ENCODE results near the gene ZNF444.
"Not testable (repeated sequence)": the region's sequence is repeated elsewhere in the genome, so short reads cannot be mapped to it uniquely, and the experiment has no call there.

ZNF444 gene

GRCh38 chr19:56148096-56148495, 7.0 kb downstream of the ZNF444 start:
- DNase-seq = no peak

GRCh38 chr19:56148955-56149655, 8.0 kb downstream of the ZNF444 start:
- DNase-seq = not testable (repeated sequence)

GRCh38 chr19:56149656-56150038, 8.6 kb downstream of the ZNF444 start:
- no peak for DNase-seq

GRCh38 chr19:56150358-56150757, 9.3 kb downstream of the ZNF444 start:
- DNase-seq = no peak

GRCh38 chr19:56152644-56153043, 11.6 kb downstream of the ZNF444 start:
- DNase-seq = no peak

- no peak for DNase-seq
Measured at GRCh38 chr19:56153507-56153906, 12.4 kb downstream of the ZNF444 start.

GRCh38 chr19:56155124-56155687, 14.1 kb downstream of the ZNF444 start:
- no peak for DNase-seq

- no peak for DNase-seq
Measured at GRCh38 chr19:56156768-56157167, 15.7 kb downstream of the ZNF444 start.

- no peak for DNase-seq
Measured at GRCh38 chr19:56158170-56158757, 17.2 kb downstream of the ZNF444 start.

GRCh38 chr19:56159009-56159559, 18.0 kb downstream of the ZNF444 start:
- DNase-seq = no peak

GRCh38 chr19:56159622-56160271, 18.7 kb downstream of the ZNF444 start:
- no peak for DNase-seq

GRCh38 chr19:56161534-56161933, 20.4 kb downstream of the ZNF444 start:
- DNase-seq = no peak

- no peak for DNase-seq
Measured at GRCh38 chr19:56162258-56162657, 21.2 kb downstream of the ZNF444 start.

GRCh38 chr19:56163097-56163496, 22.0 kb downstream of the ZNF444 start:
- no peak for DNase-seq

GRCh38 chr19:56167064-56167578, 26.0 kb downstream of the ZNF444 start:
- no peak for DNase-seq

GRCh38 chr19:56170261-56170660, 29.2 kb downstream of the ZNF444 start:
- no peak for DNase-seq

- DNase-seq = no peak
Measured at GRCh38 chr19:56174086-56174485, 33.0 kb downstream of the ZNF444 start.

- DNase-seq = no peak
Measured at GRCh38 chr19:56174550-56174949, 33.5 kb downstream of the ZNF444 start.

GRCh38 chr19:56175861-56176307, 34.8 kb downstream of the ZNF444 start, which contains the start of gene GALP:
Gene GALP (plus strand): TSS chr19:56176008. CDS start chr19:56177109, 1,101 bp downstream.
- not testable (repeated sequence) for DNase-seq

- not testable (repeated sequence) for DNase-seq
Measured at GRCh38 chr19:56176310-56176709, 35.2 kb downstream of the ZNF444 start.

- no peak for DNase-seq
Measured at GRCh38 chr19:56176881-56177280, 35.8 kb downstream of the ZNF444 start.

- DNase-seq = no peak
Measured at GRCh38 chr19:56177564-56178243, 36.6 kb downstream of the ZNF444 start.

GRCh38 chr19:56189785-56190184, 48.7 kb downstream of the ZNF444 start:
- DNase-seq = no peak
